NCI-H1694 treated with DMSO at 0.1 percent for 48 hours (cell line): ENCODE data around the gene JPH2.
"Not testable (repeated sequence)": the region's sequence is repeated elsewhere in the genome, so short reads cannot be mapped to it uniquely, and the experiment has no call there.

Experiments
- DNase-seq: peaks from one replicate; lab custom pipeline; 2025; lab: John Stamatoyannopoulos, UW

The JPH2 gene

GRCh38 chr20:44211177-44212039, 24.4 kb upstream of the JPH2 start:
- no peak for DNase-seq

GRCh38 chr20:44210406-44211176, 23.6 kb upstream of the JPH2 start, which contains the start of gene OSER1:
Gene OSER1, minus strand, starts transcription at chr20:44210771. Its CDS starts 3,814 bp downstream, at chr20:44206957.
- peak; percentile 83 for DNase-seq

- no peak for DNase-seq
Observed at GRCh38 chr20:44209686-44210405, 22.9 kb upstream of the JPH2 start.

- no peak for DNase-seq
Observed at GRCh38 chr20:44208770-44209169, 21.8 kb upstream of the JPH2 start.

GRCh38 chr20:44208165-44208564, 21.2 kb upstream of the JPH2 start:
- no peak for DNase-seq

- no peak for DNase-seq
Observed at GRCh38 chr20:44207126-44207723, 20.2 kb upstream of the JPH2 start.

- no peak for DNase-seq
Observed at GRCh38 chr20:44206132-44206531, 19.1 kb upstream of the JPH2 start.

- no peak for DNase-seq
Observed at GRCh38 chr20:44204832-44205215, 17.8 kb upstream of the JPH2 start.

- no peak for DNase-seq
Observed at GRCh38 chr20:44204156-44204831, 17.3 kb upstream of the JPH2 start.

- DNase-seq = no peak
Observed at GRCh38 chr20:44203161-44203560, 16.2 kb upstream of the JPH2 start.

- no peak for DNase-seq
Observed at GRCh38 chr20:44200983-44201382, 14.0 kb upstream of the JPH2 start.

GRCh38 chr20:44200371-44200770, 13.4 kb upstream of the JPH2 start:
- no peak for DNase-seq

- DNase-seq = no peak
Observed at GRCh38 chr20:44199877-44200276, 12.9 kb upstream of the JPH2 start.

GRCh38 chr20:44198872-44199271, 11.9 kb upstream of the JPH2 start:
- DNase-seq = no peak

- no peak for DNase-seq
Observed at GRCh38 chr20:44196271-44196670, 9.3 kb upstream of the JPH2 start.

- no peak for DNase-seq
Observed at GRCh38 chr20:44195605-44196004, 8.6 kb upstream of the JPH2 start.

- no peak for DNase-seq
Observed at GRCh38 chr20:44193801-44194200, 6.8 kb upstream of the JPH2 start.

GRCh38 chr20:44191640-44192039, 4.7 kb upstream of the JPH2 start:
- not testable (repeated sequence) for DNase-seq

GRCh38 chr20:44190197-44190852, 3.3 kb upstream of the JPH2 start:
- DNase-seq = peak; percentile 51

- no peak for DNase-seq
Observed at GRCh38 chr20:44188752-44189151, 1.8 kb upstream of the JPH2 start.
